GM20000 (cell line): ENCODE measurements around the gene TYSND1.

Experiments
- DNase-seq: peaks from one replicate; pipeline ENCODE4 v3.0.0; 2012; ENCODE audit warnings: low spot score
- TF ChIP-seq, protein P1 (sequence below): IDR thresholded peaks from 2 replicates; pipeline ENCODE4 v1.5.1; 2012; ENCODE audit warnings: mild to moderate bottlenecking, control low read depth; ENCODE audit errors: extremely low read depth, missing control alignments

TYSND1 gene

GRCh38 chr10:70098271-70098670 is 48.2 kb downstream of the TYSND1 start:
- TF ChIP-seq, protein P1, sequence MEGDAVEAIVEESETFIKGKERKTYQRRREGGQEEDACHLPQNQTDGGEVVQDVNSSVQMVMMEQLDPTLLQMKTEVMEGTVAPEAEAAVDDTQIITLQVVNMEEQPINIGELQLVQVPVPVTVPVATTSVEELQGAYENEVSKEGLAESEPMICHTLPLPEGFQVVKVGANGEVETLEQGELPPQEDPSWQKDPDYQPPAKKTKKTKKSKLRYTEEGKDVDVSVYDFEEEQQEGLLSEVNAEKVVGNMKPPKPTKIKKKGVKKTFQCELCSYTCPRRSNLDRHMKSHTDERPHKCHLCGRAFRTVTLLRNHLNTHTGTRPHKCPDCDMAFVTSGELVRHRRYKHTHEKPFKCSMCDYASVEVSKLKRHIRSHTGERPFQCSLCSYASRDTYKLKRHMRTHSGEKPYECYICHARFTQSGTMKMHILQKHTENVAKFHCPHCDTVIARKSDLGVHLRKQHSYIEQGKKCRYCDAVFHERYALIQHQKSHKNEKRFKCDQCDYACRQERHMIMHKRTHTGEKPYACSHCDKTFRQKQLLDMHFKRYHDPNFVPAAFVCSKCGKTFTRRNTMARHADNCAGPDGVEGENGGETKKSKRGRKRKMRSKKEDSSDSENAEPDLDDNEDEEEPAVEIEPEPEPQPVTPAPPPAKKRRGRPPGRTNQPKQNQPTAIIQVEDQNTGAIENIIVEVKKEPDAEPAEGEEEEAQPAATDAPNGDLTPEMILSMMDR = no peak

DNA sequence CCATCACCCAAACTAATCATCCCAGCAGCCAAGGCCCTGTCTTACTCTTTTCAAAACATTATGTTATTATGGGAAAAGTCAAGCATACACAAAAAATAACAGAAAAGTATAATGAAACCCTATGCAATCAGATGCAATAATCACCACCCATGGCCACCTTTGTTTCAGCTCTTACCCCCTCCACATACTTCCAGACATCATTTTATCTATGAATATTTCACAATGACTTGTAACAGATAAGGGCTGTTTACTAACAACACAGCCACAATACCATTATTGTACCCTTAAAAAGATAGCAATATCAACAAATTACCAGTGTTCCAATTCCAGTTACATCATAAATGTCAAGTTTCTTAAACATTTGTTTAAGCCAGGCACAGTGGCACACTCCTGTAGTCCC is 49.0 kb downstream of the TYSND1 start:
- DNase-seq = no peak
- TF ChIP-seq, protein P1 = no peak

More at GRCh38 chr10:70098271-70098670, 48.2 kb downstream of the TYSND1 start:
- no peak for DNase-seq

GRCh38 chr10:70096705-70097420 is 49.6 kb downstream of the TYSND1 start:
- TF ChIP-seq, protein P1 = no peak
- no peak for DNase-seq

- DNase-seq = no peak
- TF ChIP-seq, protein P1 = no peak
Observed at GRCh38 chr10:70096016-70096704, 50.3 kb downstream of the TYSND1 start.

- TF ChIP-seq, protein P1 = no peak
- no peak for DNase-seq
Observed at GRCh38 chr10:70094250-70094649, 52.2 kb downstream of the TYSND1 start.

- no peak for DNase-seq
- TF ChIP-seq, protein P1 = no peak
Observed at GRCh38 chr10:70093335-70093944, 53.1 kb downstream of the TYSND1 start.

DNA sequence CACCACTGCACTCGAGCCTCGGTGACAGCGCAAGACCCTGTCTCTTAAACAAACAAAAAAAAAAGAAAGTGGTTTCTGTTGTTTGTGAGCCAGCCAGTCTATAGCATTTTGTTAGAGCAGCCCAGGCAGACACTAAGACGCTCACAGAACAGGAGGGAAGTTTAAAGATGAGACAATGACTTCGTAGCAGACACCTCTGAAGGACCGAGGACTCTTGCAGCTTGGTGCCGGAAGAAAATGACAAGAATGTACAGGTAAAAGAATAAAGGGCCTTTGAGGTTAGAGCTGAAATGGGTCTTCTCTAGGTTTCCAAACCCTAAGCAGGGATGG is 54.1 kb downstream of the TYSND1 start:
- no peak for DNase-seq
- TF ChIP-seq, protein P1 = no peak
